Tibial nerve (tissue), 4 donors: Measurements from ENCODE around the gene SDE2. TPM values are rescaled to one million over a fixed set of nuclear protein-coding genes. Genes with fewer than 3 reads are reported as not detected.
A peak's percentile ranks its signal among the peaks of the same experiment; 100 is the strongest.

Experiments
- DNase-seq, 2 donors: peaks; one replicate each; pipeline ENCODE4 v3.0.0-alpha.2; 2019; ENCODE audit warnings: low spot score in 2 of 2
- H3K27ac ChIP-seq, 4 donors: fragments of 200-600 bp; sonication (generic) in 3 of 4; one replicate each; pipeline ENCODE4 v1.5.1; 2017 to 2019; ENCODE audit warnings: mild to moderate bottlenecking in 1 of 4
- H3K27me3 ChIP-seq, 2 donors: fragments of 200-600 bp; sonication (generic) in 1 of 2; one replicate each; pipeline versions ENCODE4 v1.5.1 to v1.6.0; 2017 to 2019
- H3K36me3 ChIP-seq, 3 donors: fragments of 200-600 bp; sonication (generic); one replicate each; pipeline ENCODE4 v1.5.1; 2018 to 2019
- H3K4me1 ChIP-seq, 4 donors: fragments of 200-600 bp; sonication (generic) in 3 of 4; one replicate each; pipeline ENCODE4 v1.5.1; 2017 to 2019
- H3K4me3 ChIP-seq, 4 donors: fragments of 200-600 bp; sonication (generic) in 3 of 4; one replicate each; pipeline ENCODE4 v1.5.1; 2017 to 2019; ENCODE audit warnings: mild to moderate bottlenecking in 1 of 4, moderate library complexity in 1 of 4
- H3K9me3 ChIP-seq, 4 donors: fragments of 200-600 bp; sonication (generic) in 3 of 4; one replicate each; pipeline ENCODE4 v1.5.1; 2017 to 2019
- CTCF ChIP-seq, 5 experiments: fragments of 200-600 bp in 3 of 5; fragments of 450-650 bp in 2 of 5; sonication (generic) in 3 of 5; IDR thresholded peaks; one replicate each; pipeline ENCODE4 v1.5.1; 2016 to 2019; ENCODE audit warnings: antibody characterized with exemption in 5 of 5, mild to moderate bottlenecking in 3 of 5, moderate library complexity in 2 of 5
- EP300 ChIP-seq, 2 donors: sonication (generic); formaldehyde crosslinking; IDR thresholded peaks; one replicate each; pipeline ENCODE4 v1.6.1; 2017; ENCODE audit warnings: antibody characterized with exemption in 2 of 2, mild to moderate bottlenecking in 1 of 2
- POLR2A ChIP-seq, 2 donors: fragments of 450-650 bp; IDR thresholded peaks; one replicate each; pipeline ENCODE4 v1.6.1; 2017; ENCODE audit warnings: antibody characterized with exemption in 2 of 2, mild to moderate bottlenecking in 2 of 2, moderate library complexity in 2 of 2
- WGBS, 2 donors: methylation state at CpG; one replicate each; pipeline ENCODE4 v1.1.5; 2018; 5-methylcytosine and 5-hydroxymethylcytosine counted together
- total RNA-seq, 4 donors: library from RNA; depleted of rRNA; stranded (reverse); fragments of >200 nt; gene quantifications; one replicate each; pipeline ENCODE4 v1.1.0, GENCODE V29; 2016

SDE2 gene
- total RNA-seq, 4 donors from 2014 or later, result 15.0 to 27.5 (median 23.7) TPM

GRCh38 chr1:225995919-225996864 is 3.0 kb downstream of the SDE2 start:
- Histone ChIP-seq H3K27me3 (no peaks in the 10 kb centered on the region), H3K9me3 (no peaks in the 10 kb centered on the region), H3K27ac (no peak overlapping the region), H3K36me3 (peaks cover 0 to 42% (median 12%) of the 10 kb centered on the region in 3 donors), H3K4me1 (peaks cover 0 to 43% (median 16%) of the 10 kb centered on the region in 4 donors), H3K4me3 (no peak overlapping the region)
- no peak for DNase-seq
- WGBS, 2 donors, result 62 to 65% methylated on average over 4 of the region's 4 CpGs
- no peak for TF ChIP-seq CTCF (IDR thresholded peaks at IDR 0.05)
- no peak for TF ChIP-seq EP300 (IDR thresholded peaks at IDR 0.05)
- TF ChIP-seq POLR2A (IDR thresholded peaks at IDR 0.05), result no peak

DNA sequence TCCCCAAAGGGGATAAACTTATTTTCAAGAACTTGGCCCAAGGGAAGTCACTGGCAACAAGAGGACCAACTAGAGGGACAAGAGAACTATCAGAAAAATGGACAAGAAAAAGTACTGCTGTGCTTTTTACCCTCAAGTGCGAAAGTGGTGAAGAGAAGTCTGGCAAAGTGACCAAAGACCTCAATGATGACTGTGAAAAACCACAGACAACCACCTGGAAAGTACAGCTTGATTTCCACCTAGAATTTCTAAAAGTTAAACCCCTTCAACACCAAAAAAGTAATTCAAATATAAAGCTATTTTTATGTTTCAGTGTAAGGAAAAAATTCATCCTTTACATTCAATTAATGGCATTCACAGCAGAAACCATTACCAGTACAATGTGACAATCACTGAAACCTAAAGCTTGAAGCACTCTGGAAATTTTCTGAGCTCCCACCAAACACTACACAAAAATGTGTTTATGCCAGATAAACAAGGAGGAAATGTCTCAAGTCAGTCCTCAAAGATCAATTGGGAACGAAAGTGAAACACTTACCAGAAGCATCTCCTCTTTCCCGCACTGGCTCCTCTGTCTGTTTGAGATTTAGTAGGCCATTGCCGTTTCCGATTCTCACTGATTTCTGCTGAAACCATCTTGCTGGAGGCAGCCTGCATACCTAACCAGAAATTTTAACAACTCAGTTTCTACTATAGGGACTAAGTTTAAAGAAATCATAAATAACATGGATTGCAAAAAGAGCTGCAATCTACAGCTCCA is 8.3 kb downstream of the SDE2 start:
- Histone ChIP-seq H3K9me3 (no peaks in the 10 kb centered on the region), H3K27me3 (no peaks in the 10 kb centered on the region), H3K4me1 (peaks cover 0 to 11% (median 0%) of the 10 kb centered on the region in 4 donors), H3K4me3 (no peak overlapping the region), H3K27ac (no peak overlapping the region), H3K36me3 (peaks cover 1 to 94% (median 16%) of the 10 kb centered on the region in 3 donors)
- no peak for TF ChIP-seq POLR2A (IDR thresholded peaks at IDR 0.05)
- no peak for TF ChIP-seq CTCF (IDR thresholded peaks at IDR 0.05)
- no peak for TF ChIP-seq EP300 (IDR thresholded peaks at IDR 0.05)
- WGBS, 2 donors, result 83 to 89% methylated on average over 5 of the region's 5 CpGs
- no peak for DNase-seq

GRCh38 chr1:225987491-225988316 is 11.4 kb downstream of the SDE2 start:
- 84 to 90% methylated on average over 7 of the region's 7 CpGs for WGBS, 2 donors
- TF ChIP-seq POLR2A (IDR thresholded peaks at IDR 0.05) (no peak), EP300 (IDR thresholded peaks at IDR 0.05) (no peak), CTCF (IDR thresholded peaks at IDR 0.05) (peak; percentile 53 to 66 (median 62))
- Histone ChIP-seq H3K27me3 (no peaks in the 10 kb centered on the region), H3K4me1 (no peaks in the 10 kb centered on the region), H3K36me3 (peaks cover 6 to 96% (median 13%) of the 10 kb centered on the region in 3 donors), H3K4me3 (no peak overlapping the region), H3K9me3 (no peaks in the 10 kb centered on the region), H3K27ac (no peak overlapping the region)
- no peak for DNase-seq

DNA sequence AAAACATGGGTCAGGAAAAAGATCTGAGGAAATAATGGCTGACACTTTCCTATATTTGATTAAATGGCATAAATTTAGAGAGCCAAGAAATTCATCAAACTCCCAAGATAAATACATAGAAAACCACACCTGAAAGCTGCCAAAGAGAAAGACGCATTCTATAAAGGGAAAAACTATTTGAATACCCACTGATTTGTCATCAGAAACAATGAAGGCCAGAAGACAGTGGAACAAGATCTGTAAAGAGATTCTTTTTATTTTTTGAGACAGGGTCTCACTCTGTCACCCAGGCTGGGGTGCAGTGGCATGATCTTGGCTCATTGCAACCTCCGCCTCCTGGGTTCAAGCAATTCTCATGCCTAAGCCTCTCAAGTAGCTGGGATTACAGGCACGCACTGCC is 17.4 kb downstream of the SDE2 start:
- 96 to 98% methylated on average over 3 of the region's 3 CpGs for WGBS, 2 donors
- H3K27me3 ChIP-seq, result no peaks in the 10 kb centered on the region
- no peaks in the 10 kb centered on the region for H3K4me1 ChIP-seq
- H3K27ac ChIP-seq, result no peak overlapping the region
- DNase-seq, result no peak
- no peak for TF ChIP-seq EP300 (IDR thresholded peaks at IDR 0.05)
- no peak for TF ChIP-seq CTCF (IDR thresholded peaks at IDR 0.05)
- no peak for TF ChIP-seq POLR2A (IDR thresholded peaks at IDR 0.05)
- peaks cover 0 to 4% (median 0%) of the 10 kb centered on the region in 4 donors for H3K9me3 ChIP-seq
- H3K4me3 ChIP-seq, result no peak overlapping the region
- H3K36me3 ChIP-seq, result peaks cover 5 to 94% (median 6%) of the 10 kb centered on the region in 3 donors
